Measurements from ENCODE around the gene NBEAL1. TPM values are rescaled to one million over a fixed set of nuclear protein-coding genes. Genes with fewer than 3 reads are reported as not detected.
"Not testable (repeated sequence)": the region's sequence is repeated elsewhere in the genome, so short reads cannot be mapped to it uniquely, and the experiment has no call there.

The NBEAL1 gene
- polyA plus RNA-seq (ENCODE audit: insufficient read length in 4 of 4) = 10 to 100 TPM; 10.7 to 15.0 (median 12.5) TPM

DNA sequence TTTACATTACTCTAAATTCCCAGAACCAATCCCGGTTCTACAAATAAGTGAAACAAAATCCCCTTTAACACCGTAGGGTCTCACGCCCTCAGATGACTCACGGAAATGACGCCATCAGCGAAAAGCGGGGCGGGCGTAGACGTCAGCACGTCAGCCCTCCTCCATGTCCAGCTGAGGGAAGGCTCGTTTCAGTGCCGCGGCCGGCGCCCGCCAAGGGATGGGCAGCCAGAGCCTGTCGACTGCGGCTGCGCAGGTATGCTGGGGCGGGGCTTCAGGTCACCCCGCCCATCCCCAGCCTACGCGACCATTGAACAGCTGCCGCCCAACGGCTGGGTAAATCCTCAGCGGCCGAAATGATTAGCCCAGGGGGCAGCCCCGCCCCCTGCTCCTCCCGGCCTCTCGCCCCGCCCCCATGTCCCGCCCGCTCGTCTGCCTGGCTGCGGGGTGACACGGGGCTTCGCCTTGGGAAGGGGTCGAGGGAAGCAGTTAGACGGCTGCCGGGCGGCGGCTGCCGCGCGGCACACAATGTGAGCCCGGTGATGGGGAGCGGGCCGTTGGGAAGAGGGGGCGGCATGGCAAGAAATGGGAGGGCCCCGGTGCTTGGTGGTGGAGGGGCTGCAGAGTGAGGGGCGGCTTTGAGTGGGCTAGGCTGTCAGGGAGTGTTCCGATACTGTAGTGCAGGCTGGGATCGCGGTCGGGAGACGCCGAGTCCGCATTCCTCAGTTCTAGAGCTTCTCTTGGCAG lies at the start of gene NBEAL1:
TSS of gene NBEAL1 (plus strand) at position 420 of the 744 bp plus-strand sequence. CDS start 1,510 bp downstream, outside the sequence.
- DNase-seq (ENCODE audit: low read depth in 4 of 4, low spot score in 3 of 4) = peak; percentile 96 to 98 (median 97)

DNA sequence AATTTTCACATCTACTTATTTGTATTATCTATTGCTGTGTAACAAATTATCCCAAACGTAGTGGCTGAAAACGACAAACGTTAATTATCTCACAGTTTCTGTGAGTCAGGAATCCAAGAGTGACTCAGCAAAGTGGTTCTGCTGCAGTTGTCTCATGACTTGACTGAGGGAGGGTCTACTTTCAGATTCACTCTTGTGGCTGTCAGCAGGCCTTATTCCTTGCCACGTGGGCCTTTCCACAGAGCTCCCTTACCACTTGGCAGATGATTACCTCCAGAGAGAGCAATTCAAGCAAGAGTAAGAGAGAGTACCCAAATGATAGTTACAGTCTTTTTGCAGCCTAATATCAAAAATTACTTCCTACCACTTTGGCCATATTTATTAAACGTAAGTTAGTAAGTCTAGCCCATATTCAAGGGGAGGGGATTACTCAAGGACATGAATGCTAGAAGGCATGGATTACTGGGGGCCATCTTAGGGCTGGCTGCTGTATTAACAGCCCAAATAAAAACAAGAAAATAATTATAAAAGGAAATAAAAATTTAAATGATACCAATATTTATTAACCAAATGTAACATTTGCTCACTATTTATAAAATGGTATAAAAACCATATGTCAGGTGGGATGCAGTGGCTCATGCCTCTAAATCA lies 48.7 kb upstream of the NBEAL1 start:
- no peak for DNase-seq (ENCODE audit: low read depth in 4 of 4, low spot score in 3 of 4)

DNA sequence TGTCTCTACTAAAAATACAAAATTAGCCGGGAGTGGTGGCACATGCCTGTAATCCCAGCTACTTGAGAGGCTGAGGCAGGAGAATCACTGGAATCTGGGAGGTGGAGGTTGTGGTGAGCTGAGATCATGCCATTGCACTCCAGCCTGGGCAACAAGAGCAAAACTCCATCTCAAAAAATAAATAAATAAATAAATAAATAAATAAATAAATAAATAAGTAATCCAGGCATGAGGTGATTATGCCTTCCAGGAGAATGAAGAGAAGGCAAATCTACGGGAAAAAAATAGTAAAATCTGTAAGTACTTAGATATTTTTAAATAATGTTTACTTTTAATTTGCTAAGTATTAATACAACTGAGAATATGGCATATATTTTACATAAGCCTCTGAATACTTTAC lies 45.3 kb upstream of the NBEAL1 start:
- not testable (repeated sequence) for DNase-seq (ENCODE audit: low read depth in 4 of 4, low spot score in 3 of 4)

DNA sequence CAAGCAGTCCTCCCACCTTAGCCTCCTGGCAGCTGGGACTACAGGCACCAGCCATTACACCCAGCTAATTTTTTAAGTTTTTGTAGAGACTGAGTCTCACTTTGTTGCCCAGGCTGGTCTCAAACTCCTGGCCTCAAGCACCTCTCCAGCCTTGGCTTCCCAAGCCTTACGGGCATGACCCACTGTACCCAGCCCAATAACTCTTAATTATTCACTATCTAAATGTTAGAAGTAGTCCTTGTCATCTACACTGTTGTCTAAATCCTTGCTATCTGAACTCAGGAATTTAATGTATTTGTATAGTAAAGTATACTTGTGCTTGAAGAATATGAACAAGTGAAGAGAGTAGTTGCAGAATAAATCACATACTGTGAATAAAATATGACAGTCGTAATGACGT lies 37.9 kb upstream of the NBEAL1 start:
- DNase-seq (ENCODE audit: low read depth in 4 of 4, low spot score in 3 of 4) = no peak

DNA sequence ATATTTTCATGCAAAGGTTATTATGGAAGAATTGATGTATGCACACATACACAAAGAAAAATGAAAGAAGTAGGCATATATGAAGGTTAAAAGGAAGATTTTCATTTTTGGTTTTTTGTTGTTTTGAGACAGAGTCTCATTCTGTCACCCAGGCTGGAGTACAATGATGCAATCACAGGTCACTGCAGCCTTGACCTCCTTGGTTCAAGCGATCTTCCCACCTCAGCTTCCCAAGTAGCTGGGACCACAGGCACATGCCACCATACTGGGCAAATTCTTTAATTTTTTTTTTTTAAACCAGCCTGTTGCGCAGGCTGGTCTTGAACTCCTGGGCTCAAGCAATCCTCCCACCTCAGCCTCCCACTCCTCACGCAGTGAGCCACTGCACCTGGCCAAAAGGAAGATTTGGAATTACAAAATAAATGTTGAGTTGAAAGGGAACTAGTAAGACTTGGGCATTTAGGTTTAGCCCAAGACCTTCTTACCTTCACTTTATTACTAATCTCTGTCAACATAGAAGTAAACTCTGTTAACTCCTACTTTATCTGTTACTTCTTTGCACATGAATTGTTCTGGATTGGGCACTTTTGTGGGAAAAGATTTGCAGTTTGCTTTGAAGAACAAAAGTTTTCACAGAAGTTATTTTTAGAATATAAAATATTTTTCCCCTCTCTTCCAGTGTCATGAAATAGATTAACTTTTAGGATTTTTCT lies 31.7 kb upstream of the NBEAL1 start:
- DNase-seq (ENCODE audit: low read depth in 4 of 4, low spot score in 3 of 4) = no peak

DNA sequence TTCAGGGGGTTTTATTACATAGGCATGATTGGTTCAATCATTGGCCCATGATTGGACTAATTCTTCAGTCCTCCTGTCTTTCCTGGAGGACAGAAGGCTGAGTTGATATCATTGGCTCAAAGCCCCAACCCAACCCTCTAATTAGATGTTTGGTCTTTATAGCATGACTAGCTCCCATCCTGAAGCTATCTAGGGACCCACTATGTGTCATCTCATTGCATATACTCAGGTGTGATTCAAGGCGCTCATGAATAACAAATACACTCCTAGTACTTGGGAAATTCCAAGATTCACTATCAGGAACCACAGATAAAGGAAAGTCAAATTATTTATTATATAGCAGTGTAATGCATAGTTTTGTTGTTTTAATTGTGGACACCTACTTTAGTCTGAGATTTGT lies 24.9 kb upstream of the NBEAL1 start:
- no peak for DNase-seq (ENCODE audit: low read depth in 4 of 4, low spot score in 3 of 4)

DNA sequence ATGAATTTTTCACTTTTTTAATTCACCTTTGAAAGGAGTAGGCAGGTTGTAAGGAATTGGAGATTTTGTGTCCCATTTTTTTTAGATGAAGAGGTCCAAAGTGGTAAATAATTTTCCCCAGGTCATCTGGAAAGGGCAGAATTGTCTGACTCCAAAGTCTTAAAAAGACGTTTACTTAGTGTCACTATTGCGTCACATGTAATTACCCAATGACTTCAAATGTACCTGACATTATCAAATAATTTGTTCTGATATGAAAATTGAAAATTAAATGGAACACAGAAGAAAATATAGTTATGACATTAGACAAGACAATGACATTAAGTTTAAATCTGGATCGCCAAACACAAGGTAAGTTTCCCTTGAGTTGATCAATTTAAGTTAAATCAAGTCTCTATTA lies 24.2 kb upstream of the NBEAL1 start:
- DNase-seq (ENCODE audit: low read depth in 4 of 4, low spot score in 3 of 4) = no peak

DNA sequence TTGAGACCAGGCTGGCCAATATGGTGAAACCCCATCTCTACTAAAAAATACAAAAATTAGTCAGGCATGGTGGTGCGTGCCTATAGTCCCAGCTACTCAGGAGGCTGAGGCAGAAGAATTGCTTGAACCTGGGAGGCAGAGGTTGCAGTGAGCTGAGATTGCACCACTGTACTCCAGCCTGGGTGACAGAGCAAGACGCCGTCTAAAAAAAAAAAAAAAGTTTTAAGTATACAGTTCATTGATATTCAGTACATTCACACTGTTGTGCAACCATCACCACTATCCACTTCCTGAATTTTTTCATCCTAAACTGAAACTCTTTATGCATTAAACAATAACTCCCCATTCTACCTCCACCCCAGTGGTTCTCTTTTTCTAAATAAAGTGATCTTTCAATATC lies 17.6 kb upstream of the NBEAL1 start:
- not testable (repeated sequence) for DNase-seq (ENCODE audit: low read depth in 4 of 4, low spot score in 3 of 4)

DNA sequence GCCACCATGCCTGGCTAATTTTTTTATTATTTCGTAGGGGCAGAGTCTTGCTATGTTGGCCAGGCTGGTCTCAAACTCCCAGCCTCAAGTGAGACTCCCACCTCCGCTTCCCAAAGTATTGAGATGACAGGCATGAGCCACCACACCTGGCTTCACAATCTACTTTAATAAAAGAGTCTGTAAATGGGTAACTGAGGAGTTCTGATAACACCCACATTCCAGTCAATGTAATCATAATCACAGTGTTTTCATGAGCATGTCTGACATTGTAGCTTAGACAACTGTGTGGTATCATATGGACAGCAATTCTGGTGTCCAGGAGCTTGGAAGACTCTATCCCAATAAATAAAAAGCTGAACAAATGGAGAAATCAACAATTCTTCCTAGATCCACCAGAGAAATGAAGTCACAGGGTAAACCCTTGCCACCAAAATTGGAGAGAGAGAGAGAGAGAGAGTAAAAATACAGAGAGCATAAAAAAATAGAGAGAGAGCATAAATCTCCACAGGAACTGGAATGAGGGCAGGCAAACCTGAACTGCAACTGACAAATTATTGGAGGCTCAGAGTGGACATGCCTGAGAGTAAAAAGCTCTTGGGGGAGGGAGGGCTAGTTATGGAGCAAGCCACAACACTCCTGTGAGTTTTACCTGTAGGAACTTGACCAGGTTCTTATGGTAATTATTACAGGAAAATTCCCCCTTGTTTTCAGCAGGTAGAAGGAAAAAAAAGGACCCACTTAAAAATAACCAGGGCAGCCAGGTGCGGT lies 12.4 kb upstream of the NBEAL1 start:
- DNase-seq (ENCODE audit: low read depth in 4 of 4, low spot score in 3 of 4) = no peak

DNA sequence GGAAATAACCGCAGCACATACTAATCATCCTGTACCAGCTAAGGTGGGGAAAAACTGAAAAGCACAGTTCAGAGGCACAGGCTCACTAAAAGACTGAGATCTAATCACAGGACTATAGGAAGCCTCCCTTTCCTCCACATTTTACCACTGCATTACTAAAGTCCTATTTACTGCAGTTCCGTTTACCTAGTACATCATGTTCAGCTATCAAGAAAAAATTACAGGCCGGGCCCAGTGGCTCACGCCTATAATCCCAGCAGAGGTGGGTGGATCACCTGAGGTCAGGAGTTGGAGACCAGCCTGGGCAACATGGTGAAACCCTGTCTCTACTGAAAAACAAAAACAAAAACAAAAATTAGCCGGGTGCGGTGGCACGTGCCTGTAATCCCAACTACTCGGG lies 11.0 kb upstream of the NBEAL1 start:
- DNase-seq (ENCODE audit: low read depth in 4 of 4, low spot score in 3 of 4) = no peak

DNA sequence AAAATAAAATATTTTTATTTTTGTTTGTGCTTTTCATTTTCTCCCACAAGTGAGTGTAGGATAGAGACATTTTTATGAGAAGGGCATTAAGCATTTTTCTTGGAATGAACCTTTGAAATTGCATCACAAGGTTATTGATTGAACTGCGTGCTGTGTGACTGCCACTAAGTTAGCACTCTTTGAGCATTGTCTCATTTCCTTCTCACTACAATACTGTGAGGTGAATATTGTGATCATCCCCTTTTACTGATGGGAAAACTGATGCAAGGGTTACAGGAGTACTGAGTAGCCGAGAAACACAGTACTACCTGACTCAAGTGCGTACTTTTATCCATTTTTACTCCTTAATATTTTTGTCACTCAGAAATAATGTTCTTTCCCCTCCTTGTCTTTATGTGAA lies 2.0 kb downstream of the NBEAL1 start:
- DNase-seq (ENCODE audit: low read depth in 4 of 4, low spot score in 3 of 4) = no peak

DNA sequence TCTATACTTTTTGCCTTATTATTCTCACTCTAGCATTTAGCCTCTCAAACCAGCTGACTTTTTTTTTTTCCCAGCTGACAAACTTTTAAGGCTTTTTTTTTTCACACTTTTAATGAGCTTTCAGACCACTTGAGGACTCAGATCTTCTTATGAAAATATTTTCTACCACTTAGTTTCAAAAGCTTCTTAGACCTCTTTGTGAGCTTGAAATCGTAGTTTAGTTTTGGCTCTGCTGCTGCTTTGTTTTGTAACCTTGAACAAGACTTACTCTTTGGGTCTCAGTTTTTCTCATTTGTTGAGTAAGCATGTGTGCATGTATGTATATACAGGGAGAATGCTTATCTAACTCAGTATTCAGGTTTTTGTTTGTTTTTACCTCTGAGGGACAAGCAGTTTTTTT lies 3.5 kb downstream of the NBEAL1 start:
- no peak for DNase-seq (ENCODE audit: low read depth in 4 of 4, low spot score in 3 of 4)

DNA sequence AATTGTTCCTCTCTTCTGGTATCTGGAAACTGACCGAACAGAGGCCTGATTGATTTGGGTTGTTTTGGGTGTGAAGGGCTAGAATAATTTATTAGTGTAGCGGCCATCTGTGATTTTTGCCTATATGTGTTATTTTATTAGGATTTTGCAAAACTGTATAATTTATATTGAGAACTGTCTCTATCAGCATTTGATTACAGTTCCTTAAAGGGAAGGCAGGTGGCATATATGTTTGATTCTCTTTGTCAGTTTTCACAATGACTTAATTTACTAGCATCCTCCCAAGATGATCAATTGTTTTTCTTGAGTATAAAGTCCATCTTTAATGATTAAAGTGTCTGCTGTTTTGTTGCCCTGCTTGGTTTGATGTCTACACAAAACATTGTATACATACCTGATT lies 4.5 kb downstream of the NBEAL1 start:
- DNase-seq (ENCODE audit: low read depth in 4 of 4, low spot score in 3 of 4) = no peak

DNA sequence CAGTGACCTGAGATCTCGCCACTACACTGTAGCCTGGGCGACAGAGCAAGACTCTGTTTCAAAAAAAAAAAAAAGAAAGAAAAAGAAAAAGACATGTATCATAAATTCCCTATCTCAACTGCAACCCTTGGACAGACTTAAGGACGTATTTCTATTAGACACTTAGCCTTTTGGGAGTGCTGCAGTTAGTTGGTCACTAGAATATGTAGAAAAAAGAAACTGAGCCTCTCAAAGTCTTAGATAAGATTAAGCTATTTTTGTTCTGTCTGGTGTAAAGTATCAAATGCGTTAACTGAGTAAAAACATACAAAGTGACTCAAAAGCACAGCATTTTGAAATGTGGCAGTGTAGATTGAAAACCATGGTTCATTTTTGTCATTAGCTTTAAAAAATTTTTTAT lies 7.3 kb downstream of the NBEAL1 start:
- DNase-seq (ENCODE audit: low read depth in 4 of 4, low spot score in 3 of 4) = no peak

DNA sequence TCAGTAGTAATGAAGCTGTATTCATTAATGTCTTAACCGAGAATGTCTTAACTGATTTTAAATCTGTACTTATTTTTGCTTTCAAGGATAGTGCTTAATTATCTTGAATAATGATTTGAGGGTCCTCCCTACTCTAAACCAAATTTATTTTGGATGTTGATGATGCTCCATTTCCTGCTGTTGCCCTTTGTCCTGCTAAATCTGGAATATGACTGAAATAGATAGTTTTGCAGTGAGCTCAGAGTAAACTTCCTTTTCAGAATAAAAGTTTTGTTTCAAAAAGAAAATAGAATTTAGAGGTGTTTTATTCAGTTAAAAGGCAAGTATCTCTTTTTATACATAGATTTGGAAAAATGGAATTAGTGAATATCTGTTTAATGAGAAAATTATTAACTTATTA lies 8.1 kb downstream of the NBEAL1 start:
- DNase-seq (ENCODE audit: low read depth in 4 of 4, low spot score in 3 of 4) = no peak

DNA sequence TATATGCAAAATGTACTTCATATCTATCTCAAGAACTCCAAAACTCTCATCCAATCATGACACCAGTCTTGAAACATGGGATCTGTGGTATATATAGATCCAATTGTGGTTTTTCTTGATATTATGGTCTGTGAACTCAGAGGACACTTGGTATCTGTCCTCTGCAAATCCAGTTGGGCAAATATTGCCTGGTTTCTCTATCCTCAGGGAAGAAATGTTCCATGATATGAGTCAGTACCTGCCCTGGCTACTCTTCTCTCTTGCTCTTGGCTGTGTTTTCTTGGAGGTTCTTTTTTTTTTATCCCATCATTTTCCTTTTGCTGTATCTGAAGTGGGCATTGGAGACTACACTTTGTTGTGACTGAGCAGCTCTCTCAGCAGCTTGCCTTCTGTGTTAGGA lies 10.9 kb downstream of the NBEAL1 start:
- DNase-seq (ENCODE audit: low read depth in 4 of 4, low spot score in 3 of 4) = no peak

DNA sequence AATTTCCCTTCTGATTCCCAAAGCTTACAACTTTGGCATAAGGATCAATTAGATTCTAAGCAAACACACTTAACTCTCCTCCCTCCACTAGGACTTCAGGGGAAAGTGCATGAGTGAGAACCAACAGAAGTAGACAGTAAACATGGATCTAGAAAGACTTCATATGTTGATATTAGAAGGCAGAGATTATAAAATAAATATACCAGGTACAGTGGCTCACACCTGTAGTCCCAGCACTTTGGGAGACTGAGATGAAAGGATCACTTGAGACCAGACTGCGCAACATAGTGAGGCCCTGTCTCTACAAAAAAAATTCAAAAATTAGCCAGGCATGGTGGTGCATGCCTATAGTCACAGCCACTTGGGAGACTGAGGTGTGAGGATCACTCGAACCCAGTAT lies 15.9 kb downstream of the NBEAL1 start:
- no peak for DNase-seq (ENCODE audit: low read depth in 4 of 4, low spot score in 3 of 4)

DNA sequence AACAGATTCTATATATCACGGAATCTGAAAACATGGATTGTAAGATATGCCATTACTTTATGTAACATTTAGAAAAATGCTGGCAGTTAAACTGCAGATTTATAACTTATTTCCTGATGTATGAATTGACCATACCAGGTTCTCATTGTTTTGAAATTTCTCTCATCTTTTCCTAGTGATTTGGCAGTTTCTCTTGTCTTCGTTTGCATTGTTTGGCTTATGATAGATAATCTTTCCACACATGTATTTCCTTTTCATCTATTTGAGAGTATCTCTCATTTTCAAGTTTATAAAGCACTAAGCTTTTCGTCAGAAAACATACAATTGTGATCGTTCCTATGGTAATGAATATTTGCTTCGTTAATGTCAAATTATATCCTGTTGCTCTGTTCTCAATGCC lies 16.3 kb downstream of the NBEAL1 start:
- DNase-seq (ENCODE audit: low read depth in 4 of 4, low spot score in 3 of 4) = no peak

DNA sequence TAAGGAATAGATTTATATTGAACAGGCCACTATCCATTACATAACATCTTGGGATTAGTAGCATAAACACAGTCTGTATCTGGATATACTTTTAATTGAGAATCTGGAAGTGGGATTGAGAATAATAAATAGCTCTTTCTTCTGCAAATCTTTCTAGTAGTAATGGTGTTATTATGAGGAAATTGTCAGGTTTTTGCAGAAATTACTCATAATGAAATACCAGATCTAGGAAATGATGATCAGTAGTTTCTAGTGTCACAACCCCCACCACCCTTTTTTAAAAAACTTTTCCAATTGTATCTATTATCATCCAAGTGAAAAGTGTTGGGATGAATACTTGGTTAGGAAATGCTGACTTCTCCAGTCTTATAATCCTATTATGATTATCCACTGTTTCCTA lies 18.7 kb downstream of the NBEAL1 start:
- DNase-seq (ENCODE audit: low read depth in 4 of 4, low spot score in 3 of 4) = no peak

DNA sequence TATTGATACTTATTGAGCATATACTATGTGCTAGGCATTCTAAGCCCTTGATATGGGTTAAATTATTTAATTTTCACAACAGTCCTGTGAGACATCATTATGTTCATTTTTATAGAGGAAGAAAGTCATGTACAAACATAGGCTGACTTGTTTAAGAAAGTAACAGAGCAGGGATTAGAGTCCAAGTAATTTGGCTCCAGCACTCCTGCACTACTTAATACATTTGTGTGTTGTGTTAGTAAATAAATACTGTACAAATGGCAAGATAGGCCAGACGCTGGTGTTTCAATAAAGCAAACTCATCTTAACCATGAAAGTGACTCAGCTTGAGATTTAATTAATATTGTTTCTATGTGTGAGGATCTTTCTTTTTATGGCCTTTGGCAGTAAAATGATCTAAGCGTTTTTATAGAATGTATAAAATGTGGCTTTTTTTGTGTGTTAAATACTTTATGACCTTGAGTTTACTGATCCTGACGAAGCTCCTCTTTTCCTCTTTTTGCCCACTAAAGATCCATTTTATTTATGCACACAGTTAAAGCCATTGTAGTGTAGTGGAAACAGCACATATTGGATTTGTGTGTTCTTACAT lies 21.3 kb downstream of the NBEAL1 start:
- DNase-seq (ENCODE audit: low read depth in 4 of 4, low spot score in 3 of 4) = no peak

DNA sequence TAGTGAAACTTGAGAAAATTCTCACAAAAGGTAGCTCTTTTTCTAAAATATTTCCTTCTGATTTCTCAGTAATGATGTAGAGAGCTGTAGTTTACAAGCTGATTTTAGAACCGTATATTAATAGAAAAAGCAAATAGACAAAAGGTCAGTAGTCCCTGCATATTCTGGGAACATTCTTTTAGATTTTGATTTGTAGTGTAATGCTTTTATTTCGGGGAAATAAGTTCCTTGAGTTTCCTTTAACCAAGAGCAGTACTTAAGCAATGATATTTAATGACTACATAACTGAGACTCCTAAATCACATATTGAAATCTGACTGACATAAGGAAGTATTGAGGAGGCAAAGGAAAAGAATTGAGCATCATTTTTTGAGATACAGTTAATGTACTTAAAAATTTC lies 22.4 kb downstream of the NBEAL1 start:
- no peak for DNase-seq (ENCODE audit: low read depth in 4 of 4, low spot score in 3 of 4)

Data from left renal pelvis (tissue), 4 donors.